Suprapubic skin (tissue), 4 donors: ENCODE measurements around the gene ATXN10. TPM values are rescaled to one million over a fixed set of nuclear protein-coding genes. Genes with fewer than 3 reads are reported as not detected.

ENCODE experiments used
- DNase-seq, 2 donors: peaks; one replicate each; pipeline ENCODE4 v3.0.0-alpha.2; 2019; ENCODE audit warnings: low spot score in 2 of 2
- H3K27ac ChIP-seq: fragments of 200-600 bp; sonication (generic); one replicate; pipeline ENCODE4 v1.5.1; 2019
- H3K27me3 ChIP-seq: fragments of 200-600 bp; sonication (generic); one replicate; pipeline ENCODE4 v1.5.1; 2019
- H3K36me3 ChIP-seq: fragments of 200-600 bp; sonication (generic); one replicate; pipeline ENCODE4 v1.5.1; 2019
- H3K4me1 ChIP-seq: fragments of 200-600 bp; sonication (generic); one replicate; pipeline ENCODE4 v1.5.1; 2019
- H3K4me3 ChIP-seq: fragments of 200-600 bp; sonication (generic); one replicate; pipeline ENCODE4 v1.5.1; 2019; ENCODE audit warnings: mild to moderate bottlenecking
- H3K9me3 ChIP-seq: fragments of 200-600 bp; sonication (generic); one replicate; pipeline ENCODE4 v1.5.1; 2019
- EP300 ChIP-seq: sonication (generic); formaldehyde crosslinking; IDR thresholded peaks from one replicate; pipeline ENCODE4 v1.6.1; 2017; ENCODE audit warnings: antibody characterized with exemption
- POLR2A ChIP-seq, 2 donors: fragments of 450-650 bp; IDR thresholded peaks; one replicate each; pipeline ENCODE4 v1.6.1; 2017; ENCODE audit warnings: antibody characterized with exemption in 2 of 2, mild to moderate bottlenecking in 2 of 2, moderate library complexity in 2 of 2
- POLR2AphosphoS5 ChIP-seq, 3 donors: sonication (generic); formaldehyde crosslinking; IDR thresholded peaks; one replicate each; pipeline ENCODE4 v1.6.1; 2017; ENCODE audit warnings: antibody characterized with exemption in 3 of 3
- WGBS: methylation state at CpG from one replicate; pipeline ENCODE4 v1.1.5; 2018; 5-methylcytosine and 5-hydroxymethylcytosine counted together
- total RNA-seq, 4 donors: library from RNA; depleted of rRNA; stranded (reverse); fragments of >200 nt; gene quantifications; one replicate each; pipeline ENCODE4 v1.1.0, GENCODE V29; 2016
- TF ChIP-seq, protein P1 (sequence below), 2 donors: fragments of 200-600 bp in 1 of 2; fragments of 450-650 bp in 1 of 2; sonication (generic) in 1 of 2; IDR thresholded peaks; one replicate each; pipeline ENCODE4 v1.5.1; 2016 to 2019; ENCODE audit warnings: antibody characterized with exemption in 2 of 2, mild to moderate bottlenecking in 1 of 2, moderate library complexity in 1 of 2

The ATXN10 gene
- total RNA-seq, 4 donors from 2014 or later = 63.2 to 79.0 (median 68.8) TPM

DNA sequence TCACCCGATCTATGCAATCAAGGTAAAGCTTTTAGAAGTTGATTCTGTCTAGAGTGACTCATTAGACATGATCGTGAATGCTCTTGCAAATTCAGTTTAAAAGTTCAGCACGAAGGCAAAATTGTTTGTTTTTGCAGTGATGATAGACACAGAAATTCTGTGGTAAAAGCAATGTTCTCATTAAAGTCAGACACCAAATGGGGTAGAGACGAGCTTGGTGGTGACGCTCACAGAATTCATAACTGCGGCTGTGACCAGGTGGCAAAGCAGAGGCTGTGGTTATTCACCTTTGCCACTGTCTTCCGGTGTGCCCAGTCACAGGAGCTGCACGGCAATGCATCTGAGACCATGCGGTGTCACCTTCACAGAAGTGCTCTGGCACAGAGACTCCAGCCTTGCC lies 221.9 kb downstream of the ATXN10 start:
- Histone ChIP-seq H3K9me3 (no peaks in the 10 kb centered on the region), H3K4me3 (no peak overlapping the region), H3K4me1 (peaks cover 14% of the 10 kb centered on the region), H3K27me3 (peaks cover 41% of the 10 kb centered on the region), H3K36me3 (no peaks in the 10 kb centered on the region), H3K27ac (no peak overlapping the region)
- DNase-seq = no peak
- WGBS = 73% methylated on average over 9 of the region's 9 CpGs
- TF ChIP-seq POLR2A (IDR thresholded peaks at IDR 0.05) (no peak), POLR2AphosphoS5 (IDR thresholded peaks at IDR 0.05) (no peak), EP300 (no peak)
- TF ChIP-seq, protein P1, sequence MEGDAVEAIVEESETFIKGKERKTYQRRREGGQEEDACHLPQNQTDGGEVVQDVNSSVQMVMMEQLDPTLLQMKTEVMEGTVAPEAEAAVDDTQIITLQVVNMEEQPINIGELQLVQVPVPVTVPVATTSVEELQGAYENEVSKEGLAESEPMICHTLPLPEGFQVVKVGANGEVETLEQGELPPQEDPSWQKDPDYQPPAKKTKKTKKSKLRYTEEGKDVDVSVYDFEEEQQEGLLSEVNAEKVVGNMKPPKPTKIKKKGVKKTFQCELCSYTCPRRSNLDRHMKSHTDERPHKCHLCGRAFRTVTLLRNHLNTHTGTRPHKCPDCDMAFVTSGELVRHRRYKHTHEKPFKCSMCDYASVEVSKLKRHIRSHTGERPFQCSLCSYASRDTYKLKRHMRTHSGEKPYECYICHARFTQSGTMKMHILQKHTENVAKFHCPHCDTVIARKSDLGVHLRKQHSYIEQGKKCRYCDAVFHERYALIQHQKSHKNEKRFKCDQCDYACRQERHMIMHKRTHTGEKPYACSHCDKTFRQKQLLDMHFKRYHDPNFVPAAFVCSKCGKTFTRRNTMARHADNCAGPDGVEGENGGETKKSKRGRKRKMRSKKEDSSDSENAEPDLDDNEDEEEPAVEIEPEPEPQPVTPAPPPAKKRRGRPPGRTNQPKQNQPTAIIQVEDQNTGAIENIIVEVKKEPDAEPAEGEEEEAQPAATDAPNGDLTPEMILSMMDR (IDR thresholded peaks at IDR 0.05) = no peak

Other genes starting within 250 kb of the ATXN10 start
- 100 to 1,000 TPM; 111 to 174 (median 139) TPM for gene FBLN1, start 169.0 kb upstream of the ATXN10 start, total RNA-seq